ENCODE results near the gene SYNDIG1L.

DNA sequence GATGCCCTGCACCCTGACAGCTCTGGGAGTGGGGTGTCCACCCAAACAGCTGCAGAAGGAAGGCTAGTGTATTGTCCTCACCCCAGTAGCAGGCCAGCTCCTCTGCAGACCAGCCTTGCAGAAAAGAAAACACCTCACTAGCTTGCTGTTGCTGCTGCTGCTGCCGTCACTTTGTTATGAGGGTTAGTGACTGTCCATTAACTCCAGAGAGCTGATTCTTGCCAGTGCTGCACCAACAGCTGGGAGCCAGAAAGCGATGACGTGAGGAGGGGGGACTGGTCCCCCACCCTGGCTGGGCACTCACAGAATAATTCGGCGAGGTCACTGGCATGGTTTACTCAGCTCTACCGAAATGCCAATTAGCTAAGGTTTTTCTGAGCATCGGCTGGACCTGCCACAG lies 2.8 kb downstream of the SYNDIG1L start:
- TF ChIP-seq, protein P1, sequence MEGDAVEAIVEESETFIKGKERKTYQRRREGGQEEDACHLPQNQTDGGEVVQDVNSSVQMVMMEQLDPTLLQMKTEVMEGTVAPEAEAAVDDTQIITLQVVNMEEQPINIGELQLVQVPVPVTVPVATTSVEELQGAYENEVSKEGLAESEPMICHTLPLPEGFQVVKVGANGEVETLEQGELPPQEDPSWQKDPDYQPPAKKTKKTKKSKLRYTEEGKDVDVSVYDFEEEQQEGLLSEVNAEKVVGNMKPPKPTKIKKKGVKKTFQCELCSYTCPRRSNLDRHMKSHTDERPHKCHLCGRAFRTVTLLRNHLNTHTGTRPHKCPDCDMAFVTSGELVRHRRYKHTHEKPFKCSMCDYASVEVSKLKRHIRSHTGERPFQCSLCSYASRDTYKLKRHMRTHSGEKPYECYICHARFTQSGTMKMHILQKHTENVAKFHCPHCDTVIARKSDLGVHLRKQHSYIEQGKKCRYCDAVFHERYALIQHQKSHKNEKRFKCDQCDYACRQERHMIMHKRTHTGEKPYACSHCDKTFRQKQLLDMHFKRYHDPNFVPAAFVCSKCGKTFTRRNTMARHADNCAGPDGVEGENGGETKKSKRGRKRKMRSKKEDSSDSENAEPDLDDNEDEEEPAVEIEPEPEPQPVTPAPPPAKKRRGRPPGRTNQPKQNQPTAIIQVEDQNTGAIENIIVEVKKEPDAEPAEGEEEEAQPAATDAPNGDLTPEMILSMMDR (IDR thresholded peaks at IDR 0.05; ENCODE audit: insufficient read depth, low read length) = no peak
- no peak for TF ChIP-seq POLR2AphosphoS5 (IDR thresholded peaks at IDR 0.05; ENCODE audit: low read depth)

Data from HL-60 (cell line).